ENCODE measurements around the gene HLA-DPB1.
A peak's percentile ranks its signal among the peaks of the same experiment; 100 is the strongest.

Gene HLA-DPB1

DNA sequence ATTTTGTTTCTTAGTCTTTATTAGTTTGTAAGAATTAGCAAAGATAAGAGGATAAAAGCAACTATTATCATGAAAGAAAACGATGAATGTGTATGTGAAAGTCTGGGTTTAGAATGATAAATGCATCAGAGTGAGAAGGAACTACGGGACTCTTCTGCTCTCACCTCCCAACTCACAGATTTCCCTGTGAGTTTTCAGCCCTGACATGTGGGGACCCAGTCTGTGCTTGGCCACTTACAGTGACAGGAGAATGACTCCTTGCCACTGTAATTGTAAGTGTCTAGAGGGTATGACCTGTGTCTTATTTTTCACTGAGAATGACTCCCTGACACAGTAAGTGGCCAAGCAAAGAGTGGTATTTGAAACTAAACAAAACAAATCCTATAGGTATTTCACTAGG, 4.9 kb upstream of the HLA-DPB1 start:
- Histone ChIP-seq H3K27me3 (ENCODE audit: control insufficient read depth in 5 of 5, insufficient read depth in 4 of 5, low read length in 5 of 5) (no peaks in the 10 kb centered on the region), H3K9me3 (ENCODE audit: control insufficient read depth in 5 of 5, low read length in 5 of 5) (peaks cover 0 to 4% (median 0%) of the 10 kb centered on the region in 5 donors), H3K9ac (ENCODE audit: low read length in 5 of 5) (peak overlapping the region in 3 of 5 donors; percentile 19 to 68 (median 40)), H3K27ac (ENCODE audit: low read depth, low read length) (no peak overlapping the region), H3K36me3 (ENCODE audit: control insufficient read depth in 5 of 5, insufficient read depth in 5 of 5, low read length in 5 of 5) (peaks cover 12 to 30% (median 25%) of the 10 kb centered on the region in 5 donors), H3K4me3 (ENCODE audit: low read depth in 1 of 5, low read length in 5 of 5) (peak overlapping the region in 2 of 5 donors; percentile 11 to 18), H3K4me1 (ENCODE audit: control insufficient read depth in 5 of 5, insufficient read depth in 5 of 5, low read length in 5 of 5) (peaks cover 0 to 34% (median 5%) of the 10 kb centered on the region in 5 donors)

DNA sequence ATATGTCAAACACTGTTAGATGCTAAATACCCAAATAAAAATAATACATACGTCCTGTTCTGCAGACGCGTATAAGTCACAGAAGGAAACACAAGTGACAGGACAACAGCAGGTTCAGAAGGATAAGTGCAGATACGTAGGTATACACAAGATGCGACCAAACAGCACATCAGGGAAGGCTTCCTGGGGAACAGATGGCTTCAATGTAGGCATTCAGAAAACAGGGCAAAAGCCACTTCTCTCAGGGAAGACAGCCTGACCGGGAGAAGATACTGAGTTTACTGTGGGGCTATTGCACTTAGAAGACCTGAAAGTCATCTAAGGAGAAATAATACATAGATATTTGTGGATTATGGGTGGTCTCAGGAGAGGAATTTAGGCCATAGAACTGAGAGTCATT, 4.2 kb upstream of the HLA-DPB1 start:
- peak overlapping the region in 4 of 5 donors; percentile 12 to 68 (median 31) for H3K9ac ChIP-seq (ENCODE audit: low read length in 5 of 5)
- H3K4me1 ChIP-seq (ENCODE audit: control insufficient read depth in 5 of 5, insufficient read depth in 5 of 5, low read length in 5 of 5), result peaks cover 3 to 41% (median 5%) of the 10 kb centered on the region in 5 donors
- peak overlapping the region in 4 of 5 donors; percentile 6 to 81 (median 60) for H3K4me3 ChIP-seq (ENCODE audit: low read depth in 1 of 5, low read length in 5 of 5)
- peaks cover 0 to 3% (median 0%) of the 10 kb centered on the region in 5 donors for H3K27me3 ChIP-seq (ENCODE audit: control insufficient read depth in 5 of 5, insufficient read depth in 4 of 5, low read length in 5 of 5)
- H3K36me3 ChIP-seq (ENCODE audit: control insufficient read depth in 5 of 5, insufficient read depth in 5 of 5, low read length in 5 of 5), result peaks cover 9 to 30% (median 25%) of the 10 kb centered on the region in 5 donors
- no peak overlapping the region for H3K27ac ChIP-seq (ENCODE audit: low read depth, low read length)
- H3K9me3 ChIP-seq (ENCODE audit: control insufficient read depth in 5 of 5, low read length in 5 of 5), result peaks cover 0 to 4% (median 0%) of the 10 kb centered on the region in 5 donors

DNA sequence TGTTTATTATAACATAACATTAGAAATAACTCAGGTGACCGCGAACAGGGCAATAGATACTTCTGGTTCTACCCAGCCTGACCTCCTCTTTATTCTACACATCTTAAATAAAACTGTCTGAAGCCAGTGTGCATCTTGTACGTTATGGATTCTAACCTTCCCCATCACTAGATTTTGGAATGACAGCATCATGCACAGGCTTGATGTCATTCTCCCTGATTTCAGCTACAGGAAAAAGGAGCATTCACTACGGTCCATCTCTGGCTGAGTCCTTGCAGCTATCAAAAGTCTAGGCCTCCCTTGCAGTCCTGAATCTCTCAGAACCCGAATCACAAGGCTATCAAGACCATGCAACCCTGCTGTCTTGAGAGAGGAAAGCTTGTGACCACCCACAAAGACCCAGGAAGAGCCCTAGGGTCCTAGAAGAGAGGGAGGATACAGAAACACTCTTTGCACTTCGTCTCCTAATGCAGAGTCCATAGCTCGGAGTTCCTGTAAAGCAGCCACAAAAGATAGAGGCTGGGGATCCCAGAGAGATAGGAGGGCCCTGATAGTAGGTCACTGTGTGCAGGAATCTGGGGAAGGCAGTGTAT, 3.2 kb upstream of the HLA-DPB1 start:
- peak overlapping the region; percentile 42 to 81 (median 57) for H3K4me3 ChIP-seq (ENCODE audit: low read depth in 1 of 5, low read length in 5 of 5)
- H3K27ac ChIP-seq (ENCODE audit: low read depth, low read length), result no peak overlapping the region
- no peaks in the 10 kb centered on the region for H3K9me3 ChIP-seq (ENCODE audit: control insufficient read depth in 5 of 5, low read length in 5 of 5)
- H3K4me1 ChIP-seq (ENCODE audit: control insufficient read depth in 5 of 5, insufficient read depth in 5 of 5, low read length in 5 of 5), result peaks cover 3 to 44% (median 5%) of the 10 kb centered on the region in 5 donors
- peak overlapping the region in 4 of 5 donors; percentile 1 to 68 (median 14) for H3K9ac ChIP-seq (ENCODE audit: low read length in 5 of 5)
- peaks cover 0 to 4% (median 0%) of the 10 kb centered on the region in 5 donors for H3K27me3 ChIP-seq (ENCODE audit: control insufficient read depth in 5 of 5, insufficient read depth in 4 of 5, low read length in 5 of 5)
- H3K36me3 ChIP-seq (ENCODE audit: control insufficient read depth in 5 of 5, insufficient read depth in 5 of 5, low read length in 5 of 5), result peaks cover 6 to 21% (median 20%) of the 10 kb centered on the region in 5 donors

DNA sequence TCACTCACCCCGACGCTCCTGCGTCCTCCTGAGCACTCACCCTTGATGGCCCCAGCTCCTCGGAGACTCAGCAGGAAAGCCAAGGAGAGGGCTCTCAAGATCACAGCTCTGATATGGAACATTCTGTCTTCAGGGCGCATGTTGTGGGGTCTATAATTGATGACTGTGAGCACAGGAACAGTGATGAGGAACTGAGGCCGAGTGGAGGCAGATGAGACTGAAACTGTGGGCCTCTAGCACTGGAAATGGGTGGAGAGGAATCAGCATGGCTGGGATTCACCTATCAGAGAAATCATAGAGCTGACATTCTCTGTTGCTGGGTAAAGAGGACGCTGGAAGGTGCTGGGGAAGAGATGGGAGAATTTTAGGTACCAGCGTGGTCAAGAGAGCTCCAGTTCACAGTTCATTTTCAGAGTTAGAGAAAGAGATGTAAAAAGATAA, 2.3 kb upstream of the HLA-DPB1 start, which contains the start of gene HLA-DPA1:
TSS of gene HLA-DPA1 (minus strand) at position 219 of the 441 bp plus-strand sequence.
- peaks cover 0 to 8% (median 0%) of the 10 kb centered on the region in 5 donors for H3K27me3 ChIP-seq (ENCODE audit: control insufficient read depth in 5 of 5, insufficient read depth in 4 of 5, low read length in 5 of 5)
- no peaks in the 10 kb centered on the region for H3K9me3 ChIP-seq (ENCODE audit: control insufficient read depth in 5 of 5, low read length in 5 of 5)
- H3K9ac ChIP-seq (ENCODE audit: low read length in 5 of 5), result peak within 1 kb of the TSS; percentile 16 to 70 (median 32)
- peaks cover 3 to 51% (median 5%) of the 10 kb centered on the region in 5 donors for H3K4me1 ChIP-seq (ENCODE audit: control insufficient read depth in 5 of 5, insufficient read depth in 5 of 5, low read length in 5 of 5)
- H3K4me3 ChIP-seq (ENCODE audit: low read depth in 1 of 5, low read length in 5 of 5), result peak within 1 kb of the TSS; percentile 49 to 81 (median 57)
- peak within 1 kb of the TSS; percentile 13 for H3K27ac ChIP-seq (ENCODE audit: low read depth, low read length)
- peaks cover 0 to 13% (median 12%) of the 10 kb centered on the region in 5 donors for H3K36me3 ChIP-seq (ENCODE audit: control insufficient read depth in 5 of 5, insufficient read depth in 5 of 5, low read length in 5 of 5)

DNA sequence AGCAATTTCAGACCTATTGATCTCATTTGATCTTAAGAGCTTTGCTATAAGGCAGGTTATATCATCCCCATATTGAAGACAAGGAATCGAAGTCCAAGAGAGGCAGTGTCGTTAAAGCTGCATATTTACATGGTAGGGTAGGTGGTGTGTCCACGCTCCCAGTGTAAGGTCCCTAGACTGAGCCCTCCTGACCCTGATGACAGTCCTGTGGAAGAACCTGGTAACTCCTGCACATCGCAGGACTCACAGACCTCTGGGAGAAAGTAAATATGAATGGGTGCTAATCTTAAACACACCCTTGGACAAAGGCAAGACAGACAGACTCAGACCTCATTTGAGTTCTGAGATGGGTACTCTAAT, 602 bp upstream of the HLA-DPB1 start:
- Histone ChIP-seq H3K4me3 (ENCODE audit: low read depth in 1 of 5, low read length in 5 of 5) (peak overlapping the region in 2 of 5 donors; percentile 72 to 79), H3K27ac (ENCODE audit: low read depth, low read length) (peak overlapping the region; percentile 8), H3K4me1 (ENCODE audit: control insufficient read depth in 5 of 5, insufficient read depth in 5 of 5, low read length in 5 of 5) (peaks cover 3 to 63% (median 11%) of the 10 kb centered on the region in 5 donors), H3K36me3 (ENCODE audit: control insufficient read depth in 5 of 5, insufficient read depth in 5 of 5, low read length in 5 of 5) (no peaks in the 10 kb centered on the region), H3K9me3 (ENCODE audit: control insufficient read depth in 5 of 5, low read length in 5 of 5) (no peaks in the 10 kb centered on the region), H3K9ac (ENCODE audit: low read length in 5 of 5) (no peak overlapping the region), H3K27me3 (ENCODE audit: control insufficient read depth in 5 of 5, insufficient read depth in 4 of 5, low read length in 5 of 5) (peaks cover 0 to 10% (median 0%) of the 10 kb centered on the region in 5 donors)

DNA sequence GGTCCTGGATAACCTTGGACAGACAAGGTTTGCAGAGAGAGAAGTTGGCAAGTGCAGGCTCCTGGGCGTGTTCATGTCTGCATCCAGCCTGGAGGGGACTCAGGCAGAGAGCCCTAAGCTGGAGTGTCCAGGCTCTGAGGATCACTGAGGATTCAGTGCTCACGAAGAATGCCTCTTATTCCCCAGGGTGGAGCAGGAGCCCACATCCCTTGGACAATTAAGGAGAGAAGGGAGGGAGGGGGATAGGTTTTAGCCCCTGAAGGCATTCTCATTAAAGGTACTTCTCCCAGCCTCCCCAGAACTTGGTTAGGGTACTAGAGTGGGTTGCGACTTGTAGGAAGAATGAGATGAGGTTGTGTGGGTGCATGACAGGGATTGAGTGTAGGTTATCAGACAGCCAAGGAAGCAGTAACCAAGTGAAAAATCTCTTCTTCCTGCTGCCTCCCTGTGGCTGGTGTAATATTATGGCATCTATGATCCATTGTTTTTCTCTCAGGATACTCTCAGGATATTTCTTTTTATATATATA, 680 bp downstream of the HLA-DPB1 start:
- no peaks in the 10 kb centered on the region for H3K36me3 ChIP-seq (ENCODE audit: control insufficient read depth in 5 of 5, insufficient read depth in 5 of 5, low read length in 5 of 5)
- H3K27me3 ChIP-seq (ENCODE audit: control insufficient read depth in 5 of 5, insufficient read depth in 4 of 5, low read length in 5 of 5), result peaks cover 0 to 12% (median 0%) of the 10 kb centered on the region in 5 donors
- H3K9me3 ChIP-seq (ENCODE audit: control insufficient read depth in 5 of 5, low read length in 5 of 5), result no peaks in the 10 kb centered on the region
- H3K27ac ChIP-seq (ENCODE audit: low read depth, low read length), result no peak overlapping the region
- peak overlapping the region; percentile 57 to 79 (median 71) for H3K4me3 ChIP-seq (ENCODE audit: low read depth in 1 of 5, low read length in 5 of 5)
- H3K4me1 ChIP-seq (ENCODE audit: control insufficient read depth in 5 of 5, insufficient read depth in 5 of 5, low read length in 5 of 5), result peaks cover 3 to 69% (median 17%) of the 10 kb centered on the region in 5 donors
- H3K9ac ChIP-seq (ENCODE audit: low read length in 5 of 5), result peak overlapping the region; percentile 10 to 71 (median 60)

DNA sequence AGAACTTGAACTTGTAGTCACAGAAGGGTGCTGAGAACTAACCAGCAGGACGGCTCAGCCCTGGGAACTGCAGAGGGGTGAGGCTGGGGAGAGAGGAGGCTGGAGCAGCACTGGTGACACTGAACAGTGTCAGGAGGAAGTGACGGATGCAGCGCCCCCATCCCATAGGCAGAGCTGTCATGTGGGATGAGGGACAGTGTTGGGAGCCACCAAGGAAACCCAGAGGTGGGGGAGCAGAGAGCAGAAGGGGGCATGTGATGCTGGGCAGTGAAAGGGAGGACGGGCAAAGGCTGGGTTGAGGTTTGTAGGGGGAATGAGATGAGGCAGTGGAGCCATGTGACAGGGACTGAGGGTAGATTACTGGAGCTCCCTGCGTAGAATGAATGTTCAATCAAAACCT, 2.1 kb downstream of the HLA-DPB1 start:
- Histone ChIP-seq H3K4me1 (ENCODE audit: control insufficient read depth in 5 of 5, insufficient read depth in 5 of 5, low read length in 5 of 5) (peaks cover 3 to 67% (median 16%) of the 10 kb centered on the region in 5 donors), H3K36me3 (ENCODE audit: control insufficient read depth in 5 of 5, insufficient read depth in 5 of 5, low read length in 5 of 5) (no peaks in the 10 kb centered on the region), H3K27ac (ENCODE audit: low read depth, low read length) (no peak overlapping the region), H3K4me3 (ENCODE audit: low read depth in 1 of 5, low read length in 5 of 5) (peak overlapping the region in 4 of 5 donors; percentile 1 to 17 (median 15)), H3K9ac (ENCODE audit: low read length in 5 of 5) (peak overlapping the region in 2 of 5 donors; percentile 15 to 23), H3K27me3 (ENCODE audit: control insufficient read depth in 5 of 5, insufficient read depth in 4 of 5, low read length in 5 of 5) (peaks cover 0 to 12% (median 0%) of the 10 kb centered on the region in 5 donors), H3K9me3 (ENCODE audit: control insufficient read depth in 5 of 5, low read length in 5 of 5) (no peaks in the 10 kb centered on the region)

DNA sequence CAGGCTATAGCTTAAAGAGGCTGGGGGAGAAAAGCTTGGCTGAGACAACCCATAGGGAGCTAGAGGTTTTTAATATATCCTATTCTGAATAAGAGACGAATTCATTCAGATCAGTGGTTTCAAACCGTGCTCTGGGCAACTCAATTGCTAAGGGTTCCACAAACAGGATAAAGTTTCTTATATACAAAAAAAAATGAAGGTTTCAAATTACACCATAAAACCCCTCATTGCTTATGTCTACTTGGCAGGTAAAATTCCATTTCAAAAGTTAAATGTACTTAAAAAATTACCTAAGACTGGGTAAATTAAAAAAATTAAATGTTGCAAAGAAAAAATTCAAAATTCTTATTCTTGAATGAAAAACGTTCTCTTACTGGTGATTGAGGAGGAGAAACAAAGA, 2.7 kb downstream of the HLA-DPB1 start:
- Histone ChIP-seq H3K27ac (ENCODE audit: low read depth, low read length) (no peak overlapping the region), H3K27me3 (ENCODE audit: control insufficient read depth in 5 of 5, insufficient read depth in 4 of 5, low read length in 5 of 5) (peaks cover 0 to 12% (median 0%) of the 10 kb centered on the region in 5 donors), H3K9me3 (ENCODE audit: control insufficient read depth in 5 of 5, low read length in 5 of 5) (no peaks in the 10 kb centered on the region), H3K4me1 (ENCODE audit: control insufficient read depth in 5 of 5, insufficient read depth in 5 of 5, low read length in 5 of 5) (peaks cover 3 to 65% (median 16%) of the 10 kb centered on the region in 5 donors), H3K36me3 (ENCODE audit: control insufficient read depth in 5 of 5, insufficient read depth in 5 of 5, low read length in 5 of 5) (peaks cover 0 to 4% (median 0%) of the 10 kb centered on the region in 5 donors), H3K9ac (ENCODE audit: low read length in 5 of 5) (peak overlapping the region in 1 of 5 donors; percentile 15), H3K4me3 (ENCODE audit: low read depth in 1 of 5, low read length in 5 of 5) (peak overlapping the region in 1 of 5 donors; percentile 17)

DNA sequence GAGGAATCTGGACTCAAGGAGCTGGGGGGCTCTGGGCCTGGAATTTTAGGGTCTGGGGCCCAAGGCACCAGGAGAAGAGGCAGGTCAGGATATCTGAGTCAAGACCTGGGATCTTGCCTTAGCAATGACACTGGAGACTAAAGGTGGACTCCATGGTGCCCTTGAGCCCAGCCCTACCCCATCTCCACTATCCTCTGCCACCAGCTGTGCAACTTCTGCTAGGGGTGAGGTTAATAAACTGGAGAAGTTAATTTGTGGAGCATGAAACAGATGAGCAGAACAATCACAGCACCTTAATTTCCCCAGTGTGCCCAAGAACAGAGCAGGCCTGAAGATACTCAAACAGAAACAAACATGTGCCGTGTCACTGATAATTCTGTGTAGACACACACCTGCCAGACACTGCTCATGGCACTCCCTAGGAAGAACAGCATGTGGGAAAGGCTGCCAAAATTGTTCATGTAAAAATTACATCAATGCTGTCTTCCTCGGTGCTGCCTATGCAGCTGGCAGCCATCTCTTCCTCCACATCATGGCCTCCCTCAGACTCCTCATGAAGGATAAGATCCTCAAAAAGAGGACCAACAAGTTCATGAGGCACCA, 3.2 kb downstream of the HLA-DPB1 start:
- Histone ChIP-seq H3K4me3 (ENCODE audit: low read depth in 1 of 5, low read length in 5 of 5) (no peak overlapping the region), H3K9me3 (ENCODE audit: control insufficient read depth in 5 of 5, low read length in 5 of 5) (no peaks in the 10 kb centered on the region), H3K4me1 (ENCODE audit: control insufficient read depth in 5 of 5, insufficient read depth in 5 of 5, low read length in 5 of 5) (peaks cover 3 to 62% (median 16%) of the 10 kb centered on the region in 5 donors), H3K27me3 (ENCODE audit: control insufficient read depth in 5 of 5, insufficient read depth in 4 of 5, low read length in 5 of 5) (peaks cover 0 to 12% (median 0%) of the 10 kb centered on the region in 5 donors), H3K9ac (ENCODE audit: low read length in 5 of 5) (no peak overlapping the region), H3K27ac (ENCODE audit: low read depth, low read length) (no peak overlapping the region), H3K36me3 (ENCODE audit: control insufficient read depth in 5 of 5, insufficient read depth in 5 of 5, low read length in 5 of 5) (peaks cover 0 to 9% (median 0%) of the 10 kb centered on the region in 5 donors)

Measured in subcutaneous abdominal adipose tissue (tissue), 5 donors.